ENCODE data around the gene LMBRD2.

DNA sequence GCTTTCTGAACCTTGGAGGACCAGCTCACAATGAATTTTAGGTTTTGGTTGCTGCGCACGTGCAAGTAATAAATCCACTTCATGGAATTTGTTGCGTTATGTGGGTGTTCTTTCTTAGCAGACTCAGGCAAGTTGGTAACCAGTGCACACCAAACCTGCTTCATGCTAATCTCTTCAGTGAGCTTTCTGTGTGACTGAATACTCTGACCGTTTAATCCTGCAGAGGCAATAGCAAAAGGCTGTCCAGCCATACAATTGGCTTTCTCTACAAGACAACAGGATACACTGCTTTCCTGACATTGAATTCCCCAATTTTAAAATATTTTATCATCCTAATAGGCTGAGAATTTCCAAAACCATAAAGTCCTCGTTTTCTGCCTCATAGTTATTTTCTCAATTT is 95.3 kb downstream of the LMBRD2 start:
- TF ChIP-seq, protein P1, sequence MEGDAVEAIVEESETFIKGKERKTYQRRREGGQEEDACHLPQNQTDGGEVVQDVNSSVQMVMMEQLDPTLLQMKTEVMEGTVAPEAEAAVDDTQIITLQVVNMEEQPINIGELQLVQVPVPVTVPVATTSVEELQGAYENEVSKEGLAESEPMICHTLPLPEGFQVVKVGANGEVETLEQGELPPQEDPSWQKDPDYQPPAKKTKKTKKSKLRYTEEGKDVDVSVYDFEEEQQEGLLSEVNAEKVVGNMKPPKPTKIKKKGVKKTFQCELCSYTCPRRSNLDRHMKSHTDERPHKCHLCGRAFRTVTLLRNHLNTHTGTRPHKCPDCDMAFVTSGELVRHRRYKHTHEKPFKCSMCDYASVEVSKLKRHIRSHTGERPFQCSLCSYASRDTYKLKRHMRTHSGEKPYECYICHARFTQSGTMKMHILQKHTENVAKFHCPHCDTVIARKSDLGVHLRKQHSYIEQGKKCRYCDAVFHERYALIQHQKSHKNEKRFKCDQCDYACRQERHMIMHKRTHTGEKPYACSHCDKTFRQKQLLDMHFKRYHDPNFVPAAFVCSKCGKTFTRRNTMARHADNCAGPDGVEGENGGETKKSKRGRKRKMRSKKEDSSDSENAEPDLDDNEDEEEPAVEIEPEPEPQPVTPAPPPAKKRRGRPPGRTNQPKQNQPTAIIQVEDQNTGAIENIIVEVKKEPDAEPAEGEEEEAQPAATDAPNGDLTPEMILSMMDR (IDR thresholded peaks at IDR 0.05) = no peak
- no peak for TF ChIP-seq POLR2A (IDR thresholded peaks at IDR 0.05)
